NCI-H69 (cell line): ENCODE measurements around the gene GCSAML.

Source experiments
- DNase-seq: peaks from one replicate; lab custom pipeline; 2025; lab: John Stamatoyannopoulos, UW

GCSAML gene

DNA sequence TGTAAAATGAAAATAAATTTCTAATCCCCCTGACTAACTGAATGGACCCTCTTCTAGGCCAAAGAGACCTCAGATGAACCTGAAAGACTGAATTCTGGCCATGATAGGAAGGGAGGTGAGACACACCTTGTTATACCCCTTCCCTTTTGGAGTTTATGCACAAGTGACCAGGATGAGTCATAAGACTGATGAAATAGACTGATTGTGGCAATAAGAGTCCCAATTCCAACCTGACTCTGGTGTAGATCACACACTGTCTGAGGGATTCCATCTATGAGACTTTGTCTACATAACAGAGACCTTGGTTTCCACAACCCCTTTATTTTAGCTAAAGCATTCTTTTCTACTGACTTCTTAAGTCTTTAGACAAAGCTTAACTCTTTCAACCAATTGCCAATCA, 25.7 kb downstream of the GCSAML start:
- no peak for DNase-seq

DNA sequence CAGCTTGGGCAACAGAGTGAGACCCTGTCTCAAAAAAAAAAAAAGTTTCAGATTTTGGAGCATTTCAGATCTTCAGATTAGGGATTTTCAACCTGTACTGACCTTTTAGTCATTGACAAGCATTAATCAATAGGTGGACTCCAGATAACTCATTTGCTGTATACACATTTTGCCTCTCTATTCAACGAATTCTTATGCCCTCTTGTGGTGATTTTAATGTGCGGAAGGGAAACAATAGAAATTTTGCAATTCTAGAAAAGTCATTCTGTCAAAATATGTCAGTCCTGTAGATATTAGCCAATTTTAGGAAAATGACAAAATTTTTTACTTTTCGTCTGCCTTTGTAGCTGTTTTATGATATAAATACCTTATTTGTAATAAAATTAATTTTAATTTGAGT, 27.6 kb downstream of the GCSAML start:
- peak; percentile 21 for DNase-seq

DNA sequence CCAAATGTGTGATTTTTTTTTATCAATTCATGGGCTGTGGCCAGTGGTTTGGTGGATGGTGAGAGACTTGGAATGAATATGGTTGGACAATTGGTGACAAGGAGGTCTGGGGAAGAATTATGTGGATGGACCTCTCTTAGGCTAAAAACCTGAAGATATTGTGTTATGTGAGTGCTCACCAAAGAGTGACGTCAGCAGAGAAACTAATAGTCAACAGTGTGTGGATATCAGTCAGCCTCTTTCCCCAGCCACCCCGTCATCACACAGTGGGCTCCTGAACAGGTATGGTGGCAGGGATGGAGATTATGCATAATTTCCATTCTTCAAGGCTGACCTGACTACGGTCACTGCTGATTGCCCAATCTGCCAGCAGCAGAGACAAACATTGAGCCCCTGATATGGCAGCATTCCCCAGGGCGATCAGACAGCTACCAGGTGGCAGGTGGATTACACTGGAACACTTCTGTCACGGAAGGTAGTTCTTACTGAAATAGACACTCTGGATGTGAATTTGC, 30.1 kb downstream of the GCSAML start:
- no peak for DNase-seq

DNA sequence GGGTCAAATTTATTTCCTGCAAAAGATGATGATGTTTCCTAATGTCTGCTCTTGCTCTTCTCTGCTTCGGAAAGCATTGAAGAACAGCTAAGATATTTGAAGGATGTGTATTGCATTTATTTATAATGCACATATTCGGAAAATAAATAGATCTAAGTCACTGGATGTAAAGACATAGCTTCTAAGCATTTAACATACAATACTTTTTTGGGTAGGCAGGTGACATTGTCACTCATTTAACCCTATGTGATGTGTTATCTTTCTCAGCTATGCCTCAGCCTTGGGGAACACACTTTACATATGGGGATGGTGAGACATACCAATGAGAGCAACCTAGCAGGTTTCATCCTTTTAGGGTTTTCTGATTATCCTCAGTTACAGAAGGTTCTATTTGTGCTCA, 39.1 kb downstream of the GCSAML start, which contains the start of gene OR2G2:
TSS of gene OR2G2 (plus strand) at position 301 of the 400 bp plus-strand sequence. CDS start at position 301, 0 bp downstream.
- DNase-seq = no peak

DNA sequence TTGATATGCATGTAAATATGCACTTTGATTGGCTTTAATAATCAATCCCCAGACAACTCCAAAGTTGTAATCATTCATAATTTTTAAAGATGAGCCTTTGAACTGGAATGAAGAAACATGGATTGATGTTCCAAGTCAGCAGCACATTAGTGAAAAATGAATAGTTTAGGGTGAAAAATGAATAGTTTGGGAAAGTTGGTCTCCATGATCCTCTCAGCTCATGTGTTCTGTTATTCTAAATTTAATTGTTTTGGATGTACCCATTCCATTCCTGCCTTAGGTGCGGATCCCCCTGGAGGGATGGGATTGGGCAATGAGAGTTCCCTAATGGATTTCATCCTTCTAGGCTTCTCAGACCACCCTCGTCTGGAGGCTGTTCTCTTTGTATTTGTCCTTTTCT, 56.4 kb downstream of the GCSAML start, which contains the start of gene OR2G3:
TSS of gene OR2G3 (plus strand) at position 301 of the 400 bp plus-strand sequence. CDS start at position 301, 0 bp downstream.
- DNase-seq = no peak

DNA sequence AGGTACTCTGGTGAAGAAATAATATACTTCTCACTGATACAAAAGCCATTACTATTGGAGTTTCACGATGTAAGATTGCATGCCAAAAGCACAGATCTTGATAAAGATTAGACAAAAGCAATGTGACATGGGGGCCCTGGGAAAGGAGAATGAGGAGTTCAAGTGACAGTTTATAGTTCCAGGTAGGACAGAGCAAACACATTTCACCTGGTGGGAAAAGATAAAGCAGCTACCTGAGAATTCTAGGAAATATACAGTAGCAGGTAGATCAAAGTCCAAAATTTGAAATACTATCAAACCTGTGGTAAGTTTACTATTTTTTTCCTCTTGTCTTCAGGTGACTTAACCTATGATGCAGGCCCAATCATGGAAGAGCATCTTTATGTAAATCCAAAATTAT, 64.5 kb downstream of the GCSAML start:
- DNase-seq = no peak

DNA sequence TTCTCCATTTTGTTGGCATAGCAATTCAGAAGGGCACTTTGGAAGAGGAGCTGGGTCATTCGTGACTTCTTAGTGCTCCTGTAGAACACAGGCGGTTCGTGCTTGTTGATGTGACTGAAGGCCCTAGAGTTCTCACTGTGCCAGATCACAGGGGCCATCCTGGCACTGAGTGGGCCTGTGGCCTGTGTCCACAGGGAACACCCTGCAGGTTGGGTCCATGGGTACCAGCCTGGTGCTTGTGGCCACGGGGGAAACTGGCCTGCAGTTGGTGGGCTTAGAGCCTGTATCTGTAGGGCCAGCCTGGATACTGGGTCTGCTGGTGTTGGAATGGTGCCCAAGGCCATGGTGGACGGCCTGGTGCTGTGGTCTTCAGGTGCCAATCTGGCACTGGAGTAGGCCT, 65.7 kb downstream of the GCSAML start:
- DNase-seq = no peak
